Activated naive CD4-positive, alpha-beta T cell treated with anti-CD3 and anti-CD28 coated beads, Interleukin-2, amount 10 ng/mL, durations not matched to agents 7 days and 5 days (primary cell): ENCODE measurements around the gene TMEM92.

Source experiments
- CTCF ChIA-PET: fragments of 350-600 bp; sonication (Branson Sonifier 250); formaldehyde crosslinking; loops from one replicate; lab custom pipeline; 2021; ENCODE audit warnings: antibody characterized with exemption; lab: Charles Lee
- DNase-seq: peaks from one replicate; pipeline ENCODE4 v3.0.0-alpha.2; 2020
- H3K27ac Mint-ChIP-seq: one replicate; pipeline ENCODE4 v1.8.0; 2021; ENCODE audit warnings: mild to moderate bottlenecking, moderate library complexity, mixed read lengths
- H3K27me3 Mint-ChIP-seq: one replicate; pipeline ENCODE4 v1.8.0; 2021; ENCODE audit warnings: mild to moderate bottlenecking, mixed read lengths
- H3K36me3 Mint-ChIP-seq: one replicate; pipeline ENCODE4 v1.8.0; 2021; ENCODE audit warnings: mixed read lengths
- H3K4me1 Mint-ChIP-seq: one replicate; pipeline ENCODE4 v1.8.0; 2021; ENCODE audit warnings: mixed read lengths
- H3K4me3 Mint-ChIP-seq: one replicate; pipeline ENCODE4 v1.8.0; 2021; ENCODE audit warnings: mild to moderate bottlenecking, moderate library complexity, mixed read lengths
- H3K9me3 Mint-ChIP-seq: one replicate; pipeline ENCODE4 v1.8.0; 2021; ENCODE audit warnings: mixed read lengths

The TMEM92 gene

DNA sequence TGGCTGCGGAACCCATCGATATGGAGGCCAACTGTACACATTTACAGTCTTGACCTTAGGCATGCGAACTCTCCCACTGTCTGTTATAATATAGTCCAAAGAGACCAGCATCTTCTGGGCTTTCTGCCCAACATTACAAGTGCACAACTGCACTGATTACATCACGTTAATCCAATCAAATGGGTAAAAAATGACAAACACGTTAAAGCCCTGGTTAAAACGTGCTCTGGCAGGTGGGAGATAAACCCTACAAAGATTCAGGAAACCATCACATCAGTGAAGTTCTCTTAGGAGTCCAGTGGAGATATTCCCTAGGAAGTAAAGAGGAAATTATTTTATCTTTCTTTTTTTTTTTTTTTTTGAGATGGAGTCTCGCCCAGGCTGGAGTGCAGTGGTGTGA is 48.0 kb downstream of the TMEM92 start:
- CTCF ChIA-PET, result no interaction called here
- Mint-ChIP-seq H3K4me3 (no peak overlapping the region), H3K36me3 (no peaks in the 10 kb centered on the region), H3K9me3 (no peaks in the 10 kb centered on the region), H3K4me1 (no peaks in the 10 kb centered on the region), H3K27me3 (peaks cover 18% of the 10 kb centered on the region), H3K27ac (no peak overlapping the region)
- no peak for DNase-seq

GRCh38 chr17:50323060-50323459 is 48.8 kb downstream of the TMEM92 start:
- no peak for DNase-seq
- CTCF ChIA-PET, result interaction anchor here (1.0 kb wide), 1 partner anchor 17 kb away, joined by 3 read pairs; no protein-coding TSS in a partner anchor
- H3K27ac Mint-ChIP-seq, result no peak overlapping the region
- H3K4me3 Mint-ChIP-seq, result no peak overlapping the region
- peaks cover 18% of the 10 kb centered on the region for H3K27me3 Mint-ChIP-seq
- H3K9me3 Mint-ChIP-seq, result no peaks in the 10 kb centered on the region
- no peaks in the 10 kb centered on the region for H3K36me3 Mint-ChIP-seq
- H3K4me1 Mint-ChIP-seq, result no peaks in the 10 kb centered on the region

DNA sequence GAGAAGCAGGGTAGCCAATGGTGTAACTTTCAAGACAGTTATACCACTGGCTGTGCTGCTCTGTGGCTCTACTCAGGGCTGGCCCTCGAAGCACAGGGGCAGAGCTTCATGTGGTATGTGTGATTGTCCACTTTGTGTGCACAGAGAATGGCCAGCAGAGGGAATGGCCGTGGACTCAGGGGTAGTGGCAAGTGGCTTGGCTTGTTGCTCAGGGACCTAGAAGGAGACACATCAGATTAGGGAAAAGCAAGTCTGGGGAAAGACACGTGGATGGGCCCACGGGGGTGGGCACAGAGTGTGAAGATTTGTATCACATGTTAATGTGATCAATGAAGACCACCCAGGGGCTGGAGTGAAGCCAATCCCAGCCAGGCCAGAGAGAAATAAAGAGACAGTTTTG is 51.6 kb downstream of the TMEM92 start:
- no peak overlapping the region for H3K4me3 Mint-ChIP-seq
- H3K4me1 Mint-ChIP-seq, result no peaks in the 10 kb centered on the region
- no peaks in the 10 kb centered on the region for H3K36me3 Mint-ChIP-seq
- CTCF ChIA-PET, result no interaction called here
- no peak overlapping the region for H3K27ac Mint-ChIP-seq
- DNase-seq, result no peak
- H3K9me3 Mint-ChIP-seq, result no peaks in the 10 kb centered on the region
- H3K27me3 Mint-ChIP-seq, result peaks cover 12% of the 10 kb centered on the region

GRCh38 chr17:50326831-50327364 is 52.6 kb downstream of the TMEM92 start:
- CTCF ChIA-PET, result no interaction called here
- DNase-seq, result no peak
- Mint-ChIP-seq H3K36me3 (no peaks in the 10 kb centered on the region), H3K4me1 (no peaks in the 10 kb centered on the region), H3K27me3 (peaks cover 14% of the 10 kb centered on the region), H3K27ac (no peak overlapping the region), H3K4me3 (no peak overlapping the region), H3K9me3 (no peaks in the 10 kb centered on the region)

DNA sequence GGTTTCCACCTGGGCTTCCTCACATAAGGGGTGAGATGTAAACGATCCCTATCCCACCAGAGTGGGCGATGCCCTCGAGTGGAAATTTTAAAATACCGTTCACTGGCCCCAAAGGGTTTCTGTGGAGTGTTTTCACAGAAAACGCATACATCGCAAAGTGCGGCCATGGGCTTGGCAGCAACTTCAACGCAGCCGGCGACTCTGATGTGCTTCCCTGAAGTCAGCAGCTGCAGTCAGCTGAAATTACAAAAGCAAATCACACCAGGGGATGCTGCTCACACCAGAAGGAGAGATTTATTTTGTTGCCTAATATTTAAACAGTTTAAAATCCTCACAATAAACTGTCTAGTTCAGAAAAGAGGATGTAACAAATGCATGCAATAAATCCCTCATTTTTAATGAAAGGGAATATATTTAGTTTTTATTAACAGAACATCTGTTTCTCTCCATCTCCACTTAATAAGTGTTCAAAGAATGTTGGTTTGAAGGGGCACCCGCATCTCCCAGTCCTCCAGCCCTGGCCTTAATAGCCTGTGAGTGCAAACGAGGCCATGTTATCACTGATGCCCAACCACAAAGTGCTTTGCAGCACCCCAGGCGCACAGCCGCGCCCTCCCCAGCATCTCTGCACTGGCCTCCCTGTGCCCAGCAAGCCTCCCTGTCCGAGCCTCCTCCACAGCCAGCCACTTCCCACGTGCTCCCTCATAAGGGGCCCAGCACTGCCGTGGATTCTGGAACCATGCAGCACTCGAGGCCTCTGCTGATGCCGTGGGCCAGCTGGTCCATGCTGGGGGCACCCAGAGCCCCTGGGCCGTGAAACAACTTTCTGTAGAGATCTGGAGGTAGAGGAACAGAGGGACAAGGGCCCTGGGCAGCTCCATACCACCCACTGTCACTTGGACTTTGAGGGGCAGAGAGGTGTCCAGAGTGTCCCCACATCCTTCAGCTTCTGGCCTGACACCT is 54.4 kb downstream of the TMEM92 start:
- CTCF ChIA-PET, result no interaction called here
- no peak overlapping the region for H3K4me3 Mint-ChIP-seq
- no peaks in the 10 kb centered on the region for H3K9me3 Mint-ChIP-seq
- H3K27me3 Mint-ChIP-seq, result peaks cover 31% of the 10 kb centered on the region
- H3K27ac Mint-ChIP-seq, result no peak overlapping the region
- H3K36me3 Mint-ChIP-seq, result no peaks in the 10 kb centered on the region
- peaks cover 6% of the 10 kb centered on the region for H3K4me1 Mint-ChIP-seq
- no peak for DNase-seq

DNA sequence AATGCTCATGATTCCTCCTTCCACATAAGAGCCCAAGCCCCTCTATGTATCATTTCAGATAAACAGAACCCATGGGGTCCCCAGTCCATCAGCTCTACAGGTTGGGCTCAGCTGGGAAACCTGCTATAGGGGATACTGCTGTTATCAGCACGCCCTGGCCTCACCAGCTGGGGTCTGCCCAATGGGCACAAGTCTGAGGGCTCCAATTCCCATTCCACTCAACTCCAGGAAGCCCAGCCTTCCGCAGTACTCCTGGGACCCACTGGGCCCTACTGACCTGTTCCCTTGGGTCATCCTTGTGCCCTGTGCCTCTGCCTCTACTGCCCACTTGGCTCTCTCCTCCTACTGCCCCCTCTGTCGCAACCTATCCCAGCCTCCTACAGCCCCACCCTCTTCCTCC is 55.5 kb downstream of the TMEM92 start:
- peaks cover 39% of the 10 kb centered on the region for H3K27me3 Mint-ChIP-seq
- peaks cover 13% of the 10 kb centered on the region for H3K4me1 Mint-ChIP-seq
- CTCF ChIA-PET, result no interaction called here
- no peaks in the 10 kb centered on the region for H3K9me3 Mint-ChIP-seq
- no peak for DNase-seq
- H3K4me3 Mint-ChIP-seq, result no peak overlapping the region
- H3K36me3 Mint-ChIP-seq, result no peaks in the 10 kb centered on the region
- no peak overlapping the region for H3K27ac Mint-ChIP-seq

DNA sequence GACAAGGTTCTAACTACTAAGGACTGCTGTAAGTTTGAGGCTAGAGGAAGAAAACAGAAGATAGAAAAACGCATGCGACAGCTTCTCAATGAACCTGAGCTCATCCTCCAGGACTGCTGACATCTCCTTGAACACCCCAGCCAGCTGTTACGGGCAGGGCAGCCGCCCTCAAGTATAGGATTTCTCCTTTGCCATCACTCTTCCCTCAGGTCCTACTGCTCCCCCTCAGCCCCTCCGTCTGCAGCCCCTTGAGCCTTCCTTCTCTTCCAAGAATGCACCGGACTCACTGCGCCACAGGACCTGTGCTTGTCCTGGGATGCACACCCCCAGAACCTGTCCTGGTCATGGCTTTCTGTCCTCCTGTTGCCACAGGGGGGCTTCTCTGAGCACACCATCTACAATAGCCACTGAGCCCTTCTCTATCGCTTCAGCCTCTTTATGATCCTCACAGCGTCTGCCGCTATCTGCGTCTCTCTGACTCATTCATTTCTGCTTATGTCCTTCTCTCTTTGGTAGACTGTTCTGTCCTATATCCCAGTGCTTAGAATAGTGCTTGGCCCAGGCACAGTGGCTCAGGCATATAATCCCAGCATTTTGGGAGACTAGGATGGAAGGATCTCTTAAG is 56.0 kb downstream of the TMEM92 start:
- no peaks in the 10 kb centered on the region for H3K9me3 Mint-ChIP-seq
- DNase-seq, result no peak
- no peak overlapping the region for H3K27ac Mint-ChIP-seq
- CTCF ChIA-PET, result interaction anchor here (0.8 kb wide), 2 partner anchors 55 to 130 kb away, joined by 3 read pairs; no protein-coding TSS in a partner anchor
- peaks cover 13% of the 10 kb centered on the region for H3K4me1 Mint-ChIP-seq
- no peak overlapping the region for H3K4me3 Mint-ChIP-seq
- no peaks in the 10 kb centered on the region for H3K36me3 Mint-ChIP-seq
- H3K27me3 Mint-ChIP-seq, result peaks cover 41% of the 10 kb centered on the region
